ENCODE measurements around the gene TAF6.

The TAF6 gene

DNA sequence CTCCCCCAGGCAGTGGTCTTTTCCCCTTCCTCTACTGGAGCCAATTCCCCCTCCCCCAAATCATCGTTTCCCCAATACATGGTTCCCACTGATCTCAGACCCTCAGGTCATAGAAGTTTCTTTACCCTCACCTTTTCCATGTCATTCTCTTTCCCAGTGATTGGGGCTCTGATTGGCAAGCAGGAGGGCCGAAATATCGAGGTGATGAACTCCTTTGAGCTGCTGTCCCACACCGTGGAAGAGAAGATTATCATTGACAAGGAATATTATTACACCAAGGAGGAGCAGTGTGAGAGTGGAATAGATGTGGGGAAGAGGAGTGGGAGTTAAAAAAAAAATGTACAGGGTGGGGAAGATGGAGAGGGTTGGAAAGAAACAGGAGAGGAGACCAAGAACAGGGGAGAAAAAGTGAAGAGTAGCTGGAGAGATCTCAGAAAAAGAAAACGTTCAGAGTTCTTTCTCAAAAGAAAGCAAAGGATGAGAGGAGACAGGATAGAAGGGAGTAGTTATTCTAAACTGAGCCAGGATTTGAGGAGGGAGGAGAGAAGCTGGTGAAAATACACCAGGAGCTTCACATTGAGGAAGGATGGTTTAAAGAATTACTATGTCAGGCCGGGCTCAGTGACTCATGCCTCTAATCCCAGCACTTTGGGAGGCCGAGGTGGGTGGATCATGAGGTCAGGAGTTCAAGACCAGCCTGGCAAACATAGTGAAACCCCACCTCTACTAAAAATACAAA, 29.5 kb downstream of the TAF6 start:
- peaks cover 11% of the 10 kb centered on the region for H3K4me1 ChIP-seq
- H2AFZ ChIP-seq: peak overlapping the region; percentile 85
- TF ChIP-seq, protein P1, sequence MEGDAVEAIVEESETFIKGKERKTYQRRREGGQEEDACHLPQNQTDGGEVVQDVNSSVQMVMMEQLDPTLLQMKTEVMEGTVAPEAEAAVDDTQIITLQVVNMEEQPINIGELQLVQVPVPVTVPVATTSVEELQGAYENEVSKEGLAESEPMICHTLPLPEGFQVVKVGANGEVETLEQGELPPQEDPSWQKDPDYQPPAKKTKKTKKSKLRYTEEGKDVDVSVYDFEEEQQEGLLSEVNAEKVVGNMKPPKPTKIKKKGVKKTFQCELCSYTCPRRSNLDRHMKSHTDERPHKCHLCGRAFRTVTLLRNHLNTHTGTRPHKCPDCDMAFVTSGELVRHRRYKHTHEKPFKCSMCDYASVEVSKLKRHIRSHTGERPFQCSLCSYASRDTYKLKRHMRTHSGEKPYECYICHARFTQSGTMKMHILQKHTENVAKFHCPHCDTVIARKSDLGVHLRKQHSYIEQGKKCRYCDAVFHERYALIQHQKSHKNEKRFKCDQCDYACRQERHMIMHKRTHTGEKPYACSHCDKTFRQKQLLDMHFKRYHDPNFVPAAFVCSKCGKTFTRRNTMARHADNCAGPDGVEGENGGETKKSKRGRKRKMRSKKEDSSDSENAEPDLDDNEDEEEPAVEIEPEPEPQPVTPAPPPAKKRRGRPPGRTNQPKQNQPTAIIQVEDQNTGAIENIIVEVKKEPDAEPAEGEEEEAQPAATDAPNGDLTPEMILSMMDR (IDR thresholded peaks at IDR 0.05): no peak
- H3K9ac ChIP-seq: peak overlapping the region; percentile 48
- H3K27me3 ChIP-seq (ENCODE audit: control insufficient read depth, insufficient read depth, low read length): no peaks in the 10 kb centered on the region
- no peaks in the 10 kb centered on the region for H3K36me3 ChIP-seq (ENCODE audit: control insufficient read depth, insufficient read depth, low read length)
- no peaks in the 10 kb centered on the region for H3K9me3 ChIP-seq (ENCODE audit: control insufficient read depth, low read length)
- no peaks in the 10 kb centered on the region for H3K79me2 ChIP-seq
- H3K4me2 ChIP-seq (ENCODE audit: low read length): peak overlapping the region; percentile 88
- H3K4me3 ChIP-seq (ENCODE audit: low read depth, low read length): peak overlapping the region; percentile 71
- H3K27ac ChIP-seq: peak overlapping the region; percentile 87

DNA sequence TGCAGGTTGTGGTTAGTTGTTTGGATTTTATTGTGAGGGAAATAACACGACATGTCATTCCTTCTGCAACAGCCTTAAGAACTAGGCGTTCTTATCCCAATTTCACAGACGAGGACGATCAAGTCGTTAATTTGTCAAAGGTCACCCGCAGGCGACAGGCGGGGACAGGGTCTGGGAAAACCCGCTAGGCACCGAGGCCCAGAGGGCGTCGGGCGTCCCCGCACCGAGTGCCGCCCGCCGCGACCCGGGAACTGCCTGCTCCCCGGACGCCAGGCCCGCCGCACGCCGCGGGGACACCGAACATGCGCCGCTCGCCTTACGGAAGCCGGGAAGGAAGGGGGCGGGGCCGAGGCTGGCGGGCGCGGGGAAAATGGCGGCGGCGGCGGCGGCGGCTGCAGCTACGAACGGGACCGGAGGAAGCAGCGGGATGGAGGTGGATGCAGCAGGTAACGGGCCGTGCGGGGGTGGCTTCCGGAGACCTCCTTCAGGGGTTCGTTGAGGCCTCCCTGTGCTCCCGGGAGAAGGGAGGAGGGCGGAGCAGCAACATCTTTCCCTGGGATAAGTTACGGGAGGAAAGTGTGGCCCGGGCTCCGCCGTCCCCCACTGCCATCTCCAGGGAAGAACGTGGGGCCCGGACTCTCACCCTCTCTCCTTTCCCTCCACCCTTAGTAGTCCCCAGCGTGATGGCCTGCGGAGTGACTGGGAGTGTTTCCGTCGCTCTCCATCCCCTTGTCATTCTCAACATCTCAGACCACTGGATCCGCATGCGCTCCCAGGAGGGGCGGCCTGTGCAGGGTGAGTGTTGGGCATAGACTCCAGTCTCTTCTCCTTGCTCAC, 30.3 kb downstream of the TAF6 start, which contains the start of gene COPS6:
TSS of gene COPS6 (plus strand) at position 349 of the 837 bp plus-strand sequence. CDS start at position 371, 22 bp downstream.
- Histone ChIP-seq H3K9me3 (ENCODE audit: control insufficient read depth, low read length) (no peaks in the 10 kb centered on the region), H2AFZ (peak within 1 kb of the TSS; percentile 85), H3K9ac (peak within 1 kb of the TSS; percentile 48), H3K79me2 (no peaks in the 10 kb centered on the region), H3K4me2 (ENCODE audit: low read length) (peak within 1 kb of the TSS; percentile 88), H3K27ac (peak within 1 kb of the TSS; percentile 87), H3K4me1 (peaks cover 11% of the 10 kb centered on the region), H3K27me3 (ENCODE audit: control insufficient read depth, insufficient read depth, low read length) (no peaks in the 10 kb centered on the region), H3K36me3 (ENCODE audit: control insufficient read depth, insufficient read depth, low read length) (no peaks in the 10 kb centered on the region), H3K4me3 (ENCODE audit: low read depth, low read length) (peak within 1 kb of the TSS; percentile 71)
- TF ChIP-seq, protein P1 (IDR thresholded peaks at IDR 0.05): peak; percentile 9

DNA sequence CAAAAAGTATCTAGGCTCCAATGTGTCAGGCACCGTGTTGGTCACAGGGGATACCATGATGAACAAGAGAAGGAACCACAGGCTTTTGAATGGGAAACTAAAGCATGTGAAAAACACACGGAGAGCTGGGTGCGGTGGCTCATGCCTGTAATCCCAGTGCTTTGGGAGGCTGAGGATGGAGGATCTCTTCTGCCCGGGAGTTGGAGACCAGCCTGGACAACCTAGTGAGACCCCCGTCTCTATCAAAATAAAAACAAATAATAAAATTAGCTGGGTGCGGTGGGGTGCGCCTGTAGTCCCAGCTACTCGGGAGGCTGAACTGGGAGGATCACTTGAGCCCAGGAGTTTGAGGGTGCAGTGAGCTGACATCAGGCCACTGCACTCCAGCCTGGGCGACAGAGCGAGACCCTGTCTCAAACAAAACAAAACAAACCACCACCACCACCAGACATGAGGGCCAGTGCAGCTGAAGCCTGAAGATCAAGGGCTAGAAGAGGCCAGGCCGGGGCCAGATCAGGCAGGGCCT, 31.0 kb downstream of the TAF6 start:
- Histone ChIP-seq H3K36me3 (ENCODE audit: control insufficient read depth, insufficient read depth, low read length) (no peaks in the 10 kb centered on the region), H2AFZ (peak overlapping the region; percentile 85), H3K79me2 (no peaks in the 10 kb centered on the region), H3K4me2 (ENCODE audit: low read length) (peak overlapping the region; percentile 88), H3K27me3 (ENCODE audit: control insufficient read depth, insufficient read depth, low read length) (no peaks in the 10 kb centered on the region), H3K9me3 (ENCODE audit: control insufficient read depth, low read length) (no peaks in the 10 kb centered on the region), H3K4me1 (peaks cover 11% of the 10 kb centered on the region), H3K4me3 (ENCODE audit: low read depth, low read length) (peak overlapping the region; percentile 71), H3K9ac (peak overlapping the region; percentile 48), H3K27ac (peak overlapping the region; percentile 87)
- TF ChIP-seq, protein P1 (IDR thresholded peaks at IDR 0.05): no peak

- no peak overlapping the region for H3K4me2 ChIP-seq (ENCODE audit: low read length)
- H3K4me3 ChIP-seq (ENCODE audit: low read depth, low read length): no peak overlapping the region
- H3K36me3 ChIP-seq (ENCODE audit: control insufficient read depth, insufficient read depth, low read length): no peaks in the 10 kb centered on the region
- H3K9me3 ChIP-seq (ENCODE audit: control insufficient read depth, low read length): no peaks in the 10 kb centered on the region
- TF ChIP-seq, protein P1 (IDR thresholded peaks at IDR 0.05): no peak
- no peak overlapping the region for H3K27ac ChIP-seq
- no peak overlapping the region for H3K9ac ChIP-seq
- H3K4me1 ChIP-seq: peaks cover 18% of the 10 kb centered on the region
- H2AFZ ChIP-seq: no peak overlapping the region
- H3K79me2 ChIP-seq: no peaks in the 10 kb centered on the region
- no peaks in the 10 kb centered on the region for H3K27me3 ChIP-seq (ENCODE audit: control insufficient read depth, insufficient read depth, low read length)
These were observed 32.0 kb downstream of the TAF6 start for GRCh38 chr7:100087055-100087750.
